Esophagus muscularis mucosa (tissue), 4 donors: ENCODE data around the gene SLC2A1.

Experiments
- EP300 ChIP-seq: sonication (generic); formaldehyde crosslinking; IDR thresholded peaks from one replicate; pipeline ENCODE4 v1.6.1; 2017; ENCODE audit warnings: antibody characterized with exemption
- POLR2A ChIP-seq: fragments of 450-650 bp; IDR thresholded peaks from one replicate; pipeline ENCODE4 v1.6.1; 2017; ENCODE audit warnings: antibody characterized with exemption, moderate library complexity, mild to moderate bottlenecking, low read depth
- TF ChIP-seq, protein P1 (sequence below), 3 experiments: fragments of 200-600 bp in 2 of 3; fragments of 450-650 bp in 1 of 3; sonication (generic) in 2 of 3; IDR thresholded peaks; one replicate each; pipeline ENCODE4 v1.5.1; 2017 to 2019; ENCODE audit warnings: antibody characterized with exemption in 3 of 3, mild to moderate bottlenecking in 2 of 3, moderate library complexity in 1 of 3

DNA sequence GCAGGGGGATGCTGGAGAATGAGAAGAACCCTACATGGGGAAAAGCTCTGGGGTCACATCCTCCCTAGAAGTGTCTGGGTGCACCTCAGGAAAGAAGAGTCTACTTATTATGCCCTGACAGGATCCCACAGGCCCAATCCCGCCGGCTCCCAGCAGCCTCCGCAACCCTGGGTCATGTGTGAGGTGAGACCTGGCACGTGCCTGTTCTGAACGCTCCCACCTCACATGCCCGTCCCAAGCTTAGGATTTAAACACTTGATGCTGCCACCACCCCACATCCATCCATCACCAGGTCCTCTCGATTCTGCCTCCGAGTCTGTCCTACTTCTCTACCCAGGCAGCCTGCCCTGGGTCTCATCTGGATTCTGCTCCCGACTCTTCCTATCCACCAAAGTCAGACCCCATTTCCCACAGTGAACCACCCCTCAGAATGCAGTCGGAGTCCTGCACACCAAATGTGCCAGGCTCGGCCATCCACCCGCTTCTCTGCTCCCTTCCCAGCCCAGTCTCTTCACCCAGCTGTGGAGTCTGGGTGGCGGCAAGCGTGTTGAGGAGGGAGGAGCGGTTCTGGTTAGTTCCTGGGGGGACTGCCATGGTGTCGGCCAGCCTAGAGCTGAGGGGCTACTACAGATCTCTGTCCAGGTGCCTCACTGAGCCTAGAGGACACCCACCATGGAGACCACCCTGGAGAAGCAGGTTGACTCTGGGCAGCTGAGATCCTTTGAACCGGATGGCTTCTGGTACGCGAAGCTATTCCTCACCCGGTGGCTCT is 23.9 kb downstream of the SLC2A1 start:
- TF ChIP-seq, protein P1, sequence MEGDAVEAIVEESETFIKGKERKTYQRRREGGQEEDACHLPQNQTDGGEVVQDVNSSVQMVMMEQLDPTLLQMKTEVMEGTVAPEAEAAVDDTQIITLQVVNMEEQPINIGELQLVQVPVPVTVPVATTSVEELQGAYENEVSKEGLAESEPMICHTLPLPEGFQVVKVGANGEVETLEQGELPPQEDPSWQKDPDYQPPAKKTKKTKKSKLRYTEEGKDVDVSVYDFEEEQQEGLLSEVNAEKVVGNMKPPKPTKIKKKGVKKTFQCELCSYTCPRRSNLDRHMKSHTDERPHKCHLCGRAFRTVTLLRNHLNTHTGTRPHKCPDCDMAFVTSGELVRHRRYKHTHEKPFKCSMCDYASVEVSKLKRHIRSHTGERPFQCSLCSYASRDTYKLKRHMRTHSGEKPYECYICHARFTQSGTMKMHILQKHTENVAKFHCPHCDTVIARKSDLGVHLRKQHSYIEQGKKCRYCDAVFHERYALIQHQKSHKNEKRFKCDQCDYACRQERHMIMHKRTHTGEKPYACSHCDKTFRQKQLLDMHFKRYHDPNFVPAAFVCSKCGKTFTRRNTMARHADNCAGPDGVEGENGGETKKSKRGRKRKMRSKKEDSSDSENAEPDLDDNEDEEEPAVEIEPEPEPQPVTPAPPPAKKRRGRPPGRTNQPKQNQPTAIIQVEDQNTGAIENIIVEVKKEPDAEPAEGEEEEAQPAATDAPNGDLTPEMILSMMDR (IDR thresholded peaks at IDR 0.05) = no peak
- no peak for TF ChIP-seq EP300
- TF ChIP-seq POLR2A = no peak
